GM10266 (cell line): ENCODE measurements around the gene KIF21A.

Source experiments
- DNase-seq: peaks from one replicate; pipeline ENCODE4 v3.0.0; 2012; ENCODE audit errors: extremely low spot score
- CTCF ChIP-seq: IDR thresholded peaks from 2 replicates; pipeline ENCODE4 v1.5.1; 2012; ENCODE audit warnings: mild to moderate bottlenecking, low read depth; ENCODE audit not compliant: control insufficient read depth, insufficient read depth; ENCODE audit errors: missing control alignments

KIF21A gene

GRCh38 chr12:39372929-39373328 lies 70.0 kb downstream of the KIF21A start:
- DNase-seq = peak; percentile 9
- TF ChIP-seq CTCF = no peak

DNA sequence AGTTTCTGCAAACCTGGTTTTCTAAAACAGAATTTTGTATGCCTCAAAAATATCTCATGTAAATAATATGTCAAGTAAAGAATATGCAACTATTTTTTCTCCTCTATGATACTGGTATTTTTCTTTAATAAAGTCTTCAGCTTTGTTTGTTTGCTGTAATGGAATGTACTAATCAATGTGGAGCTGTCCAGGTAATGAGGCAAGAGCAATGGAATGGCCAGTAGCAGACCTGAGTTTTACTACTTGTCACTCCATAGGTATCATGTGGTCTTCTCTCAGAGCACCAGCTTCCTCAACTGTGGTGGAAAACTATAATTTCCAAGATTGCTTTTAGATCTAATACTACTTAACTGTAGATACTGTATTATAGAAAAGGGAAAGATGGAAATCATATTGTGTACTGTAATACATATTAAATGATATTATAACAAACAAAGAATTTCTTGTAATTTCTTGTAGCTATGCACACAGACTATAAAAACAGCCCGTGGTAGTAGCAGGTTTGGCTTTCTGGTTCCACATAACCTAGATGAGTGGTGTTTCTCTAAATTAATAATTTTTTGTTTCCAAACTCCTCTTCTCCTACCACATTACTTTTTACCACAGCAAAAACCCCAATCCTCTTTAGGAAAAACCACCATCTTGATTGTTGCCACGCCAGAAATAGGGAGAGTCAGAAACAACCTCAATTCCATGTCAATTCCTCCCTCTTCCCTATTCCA lies 70.6 kb downstream of the KIF21A start:
- no peak for DNase-seq
- no peak for TF ChIP-seq CTCF

DNA sequence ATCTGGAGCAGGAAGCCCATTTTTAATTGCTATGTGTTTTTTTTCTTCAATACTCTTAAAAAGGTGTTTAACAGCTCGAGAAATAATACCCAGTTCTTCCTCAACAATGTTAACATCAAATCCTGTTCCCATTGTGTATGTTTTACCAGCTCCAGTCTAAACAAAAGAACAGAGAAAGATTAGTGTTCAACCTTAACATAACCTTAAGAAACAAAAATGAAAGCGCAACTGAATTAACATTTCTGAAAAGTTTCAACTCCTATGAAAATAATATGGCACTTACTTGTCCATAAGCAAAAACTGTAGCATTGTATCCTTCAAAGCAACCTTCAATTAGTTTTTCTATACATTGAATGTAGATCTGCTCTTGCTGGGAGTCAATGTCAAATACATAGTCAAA lies 73.2 kb downstream of the KIF21A start:
- no peak for TF ChIP-seq CTCF
- no peak for DNase-seq

- no peak for TF ChIP-seq CTCF
- DNase-seq = no peak
Observed at GRCh38 chr12:39368891-39369290, 74.0 kb downstream of the KIF21A start.

DNA sequence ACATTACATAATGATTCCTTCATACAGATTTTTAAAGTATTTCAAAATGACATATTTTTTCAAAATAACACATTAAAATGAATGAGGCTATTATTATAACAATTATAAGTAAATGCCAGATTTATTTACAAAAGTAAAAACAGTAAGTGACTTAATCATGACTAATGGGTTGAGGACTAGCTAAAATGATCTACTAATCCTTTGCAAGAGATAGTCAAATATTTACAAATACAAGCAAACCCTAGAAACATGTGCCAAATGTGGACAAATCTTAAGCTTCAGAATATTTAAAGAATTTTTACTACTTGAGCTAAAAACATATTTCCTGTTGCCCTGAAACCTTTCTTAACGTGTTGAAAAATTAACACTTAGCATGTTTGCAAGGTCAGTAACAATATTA lies 74.8 kb downstream of the KIF21A start:
- TF ChIP-seq CTCF = no peak

DNA sequence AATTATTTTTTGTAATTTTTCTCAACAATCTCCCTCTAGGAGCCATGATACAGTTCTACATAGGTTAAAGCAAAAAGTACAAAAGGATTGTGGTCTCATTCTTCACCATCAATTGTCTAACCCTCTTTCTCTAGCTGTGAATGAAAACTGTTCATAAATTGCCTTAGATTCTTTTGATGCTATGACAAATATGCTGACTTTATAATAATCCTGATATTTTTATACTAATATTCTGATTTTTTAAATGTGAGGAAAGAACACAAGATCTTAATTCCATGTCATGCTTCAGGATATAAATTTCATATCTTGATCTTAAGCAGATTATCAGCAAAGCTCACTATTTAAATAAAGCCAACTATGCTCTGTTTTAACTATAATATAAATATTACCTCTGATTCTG lies 75.4 kb downstream of the KIF21A start:
- no peak for DNase-seq
- no peak for TF ChIP-seq CTCF

More for the DNA sequence above, 74.8 kb downstream of the KIF21A start:
- no peak for DNase-seq

GRCh38 chr12:39365364-39366001 lies 77.4 kb downstream of the KIF21A start:
- no peak for TF ChIP-seq CTCF
- no peak for DNase-seq
